Muscle layer of duodenum (tissue), 2 donors: ENCODE measurements around the gene TMEM254.

Experiments
- H3K27ac ChIP-seq: one replicate; pipeline ENCODE4 v1.7.0; 2013; ENCODE audit warnings: mild to moderate bottlenecking, low read length
- H3K27me3 ChIP-seq: one replicate; pipeline ENCODE4 v1.7.0; 2013; ENCODE audit warnings: low read depth, mild to moderate bottlenecking, control low read depth, low read length
- H3K36me3 ChIP-seq, 2 donors: one replicate each; pipeline ENCODE4 v1.7.0; 2013; ENCODE audit warnings: low read length in 2 of 2, control low read depth in 1 of 2, mild to moderate bottlenecking in 1 of 2; ENCODE audit not compliant: insufficient read depth in 2 of 2, control insufficient read depth in 1 of 2
- H3K4me1 ChIP-seq, 2 donors: one replicate each; pipeline ENCODE4 v1.7.0; 2013; ENCODE audit warnings: low read length in 2 of 2, mild to moderate bottlenecking in 2 of 2, control low read depth in 1 of 2, moderate library complexity in 1 of 2; ENCODE audit not compliant: insufficient read depth in 2 of 2, control insufficient read depth in 1 of 2
- H3K4me3 ChIP-seq, 2 donors: one replicate each; pipeline ENCODE4 v1.7.0; 2013; ENCODE audit warnings: low read length in 2 of 2, low read depth in 1 of 2, mild to moderate bottlenecking in 1 of 2
- H3K9me3 ChIP-seq, 2 donors: one replicate each; pipeline ENCODE4 v1.7.0; 2013; ENCODE audit warnings: low read length in 2 of 2, control low read depth in 1 of 2, mild to moderate bottlenecking in 1 of 2; ENCODE audit not compliant: control insufficient read depth in 1 of 2
- donor health status: healthy.

Gene TMEM254

DNA sequence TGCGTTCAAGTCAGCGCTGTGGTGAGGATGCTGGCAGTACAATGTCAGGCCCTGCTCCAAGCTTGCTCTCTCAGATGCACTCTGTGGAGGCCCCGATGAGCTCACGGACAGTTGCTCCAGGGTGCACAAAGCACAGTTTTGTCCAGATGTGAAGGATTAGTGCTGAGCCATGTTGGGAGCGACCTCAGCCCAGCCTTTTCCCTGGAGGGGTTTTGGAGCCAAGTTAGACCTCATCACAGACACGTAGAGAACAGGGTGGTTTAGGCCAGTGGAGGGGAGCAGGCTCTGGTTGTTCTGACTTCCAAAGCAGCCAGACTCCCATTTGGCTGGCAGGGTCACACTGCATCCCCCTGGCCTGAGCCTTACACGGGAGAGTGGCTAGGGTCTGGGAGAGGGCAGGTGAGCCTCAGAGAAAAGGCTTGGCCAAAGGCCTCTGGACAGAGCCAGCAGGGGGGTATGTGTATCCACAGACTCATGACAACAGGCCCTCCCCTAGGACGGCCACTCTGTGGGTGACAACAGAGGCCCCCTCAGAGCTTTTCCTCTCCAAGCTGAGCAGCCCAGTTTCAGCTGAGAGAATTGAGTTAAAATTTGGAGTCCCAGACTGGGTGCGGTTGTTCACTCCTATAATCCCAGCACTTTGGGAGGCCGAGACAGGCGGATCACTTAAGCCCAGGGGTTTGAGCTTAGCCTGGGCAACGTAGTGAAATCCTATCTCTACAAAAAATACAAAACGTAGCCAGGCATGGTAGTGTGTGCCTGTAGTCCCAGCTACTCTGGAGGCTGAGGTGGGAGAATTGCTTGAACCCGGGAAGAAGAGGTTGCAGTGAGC is 58.8 kb downstream of the TMEM254 start:
- Histone ChIP-seq H3K4me3 (no peak overlapping the region), H3K27me3 (peaks cover 8% of the 10 kb centered on the region), H3K27ac (peak overlapping the region; percentile 23), H3K4me1 (peaks cover 0 to 4% of the 10 kb centered on the region in 2 donors), H3K36me3 (no peaks in the 10 kb centered on the region), H3K9me3 (no peaks in the 10 kb centered on the region)

GRCh38 chr10:80137920-80138319 is 59.5 kb downstream of the TMEM254 start:
- Histone ChIP-seq H3K4me1 (peaks cover 0 to 1% of the 10 kb centered on the region in 2 donors), H3K27ac (no peak overlapping the region), H3K27me3 (peaks cover 6% of the 10 kb centered on the region)

GRCh38 chr10:80139265-80139664 is 60.8 kb downstream of the TMEM254 start:
- Histone ChIP-seq H3K9me3 (no peaks in the 10 kb centered on the region), H3K4me1 (peaks cover 4 to 7% of the 10 kb centered on the region in 2 donors), H3K27ac (no peak overlapping the region), H3K36me3 (no peaks in the 10 kb centered on the region), H3K4me3 (no peak overlapping the region), H3K27me3 (no peaks in the 10 kb centered on the region)

More at GRCh38 chr10:80137920-80138319, 59.5 kb downstream of the TMEM254 start:
- Histone ChIP-seq H3K9me3 (no peaks in the 10 kb centered on the region), H3K36me3 (no peaks in the 10 kb centered on the region), H3K4me3 (no peak overlapping the region)

DNA sequence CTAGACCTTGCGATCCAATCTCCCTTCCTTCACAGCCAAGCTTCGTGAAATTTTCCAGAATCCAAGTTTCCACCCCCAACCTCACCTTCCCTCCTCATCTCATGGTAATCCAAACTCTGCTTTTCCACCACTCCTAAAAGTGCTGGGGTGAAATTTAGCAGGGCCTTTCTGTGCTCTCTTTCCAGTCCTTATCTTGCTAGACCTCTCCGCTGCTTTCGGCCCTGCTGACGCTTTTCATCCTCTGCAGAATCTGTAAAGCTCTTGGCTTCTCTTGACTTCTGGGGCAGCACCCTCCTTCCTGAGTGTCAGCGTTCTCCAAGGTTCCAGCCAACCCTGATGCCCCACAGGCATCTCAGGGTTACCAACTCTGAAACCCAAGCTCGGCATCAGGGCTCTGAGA is 61.8 kb downstream of the TMEM254 start:
- peaks cover 4 to 15% of the 10 kb centered on the region in 2 donors for H3K4me1 ChIP-seq

GRCh38 chr10:80141696-80142460 is 63.4 kb downstream of the TMEM254 start:
- no peak overlapping the region for H3K27ac ChIP-seq
- H3K4me1 ChIP-seq, result peaks cover 4 to 15% of the 10 kb centered on the region in 2 donors
- no peaks in the 10 kb centered on the region for H3K27me3 ChIP-seq
- no peak overlapping the region for H3K4me3 ChIP-seq
- H3K9me3 ChIP-seq, result no peaks in the 10 kb centered on the region
- no peaks in the 10 kb centered on the region for H3K36me3 ChIP-seq

More for the DNA sequence above, 61.8 kb downstream of the TMEM254 start:
- H3K36me3 ChIP-seq, result no peaks in the 10 kb centered on the region
- no peak overlapping the region for H3K27ac ChIP-seq
- H3K9me3 ChIP-seq, result no peaks in the 10 kb centered on the region
- H3K27me3 ChIP-seq, result no peaks in the 10 kb centered on the region
- H3K4me3 ChIP-seq, result no peak overlapping the region
